GM23338 (cell line): ENCODE results near the gene GRK5. TPM values are rescaled to one million over a fixed set of nuclear protein-coding genes. Genes with fewer than 3 reads are reported as not detected.

Source experiments
- ATAC-seq: fragments of 200-7000 bp; cut with Tn5 transposase; 3 replicates; pipeline ENCODE4 v1.9.1; 2020
- DNase-seq: peaks from one replicate; pipeline ENCODE4 v3.0.0-alpha.2; 2015; ENCODE audit warnings: low spot score
- H2AFZ ChIP-seq: fragments of 200-600 bp; sonication (generic); 2 replicates; pipeline ENCODE4 v1.8.0; 2016; ENCODE audit warnings: antibody characterized with exemption, mild to moderate bottlenecking, moderate library complexity
- H3F3A ChIP-seq: fragments of 200-600 bp; sonication (generic); replicated peaks from 2 replicates; pipeline ENCODE4 v1.8.0; 2017; ENCODE audit warnings: antibody characterized with exemption, mixed run types, low read depth
- H3K27ac ChIP-seq: fragments of 200-600 bp; sonication (generic); 2 replicates; pipeline ENCODE4 v1.6.1; 2016; ENCODE audit warnings: low read depth
- H3K27me3 ChIP-seq: fragments of 200-600 bp; sonication (generic); 2 replicates; pipeline ENCODE4 v1.8.0; 2016; ENCODE audit warnings: mild to moderate bottlenecking, mixed run types, moderate library complexity; ENCODE audit not compliant: insufficient read depth
- H3K36me3 ChIP-seq: fragments of 200-600 bp; sonication (generic); 2 replicates; pipeline ENCODE4 v1.8.0; 2016; ENCODE audit warnings: mild to moderate bottlenecking; ENCODE audit not compliant: insufficient read depth
- H3K4me1 ChIP-seq: fragments of 200-600 bp; sonication (generic); 2 replicates; pipeline ENCODE4 v1.8.0; 2016; ENCODE audit warnings: mild to moderate bottlenecking, moderate library complexity; ENCODE audit not compliant: insufficient read depth
- H3K4me2 ChIP-seq: fragments of 200-600 bp; sonication (generic); 2 replicates; pipeline ENCODE4 v1.7.1; 2017; ENCODE audit warnings: mixed run types
- H3K4me3 ChIP-seq: fragments of 200-600 bp; sonication (generic); 2 replicates; pipeline ENCODE4 v1.6.1; 2016; ENCODE audit warnings: mixed run types
- H3K79me2 ChIP-seq: fragments of 200-600 bp; sonication (generic); replicated peaks from 2 replicates; pipeline ENCODE4 v1.8.0; 2017; ENCODE audit warnings: mild to moderate bottlenecking; ENCODE audit not compliant: insufficient read depth
- H3K9me2 ChIP-seq: fragments of 200-600 bp; sonication (generic); 2 replicates; pipeline ENCODE4 v1.8.0; 2017; ENCODE audit not compliant: insufficient read depth
- H4K20me1 ChIP-seq: fragments of 200-600 bp; sonication (generic); replicated peaks from 2 replicates; pipeline ENCODE4 v1.8.0; 2017; ENCODE audit warnings: mild to moderate bottlenecking; ENCODE audit not compliant: insufficient read depth
- H3K27ac Mint-ChIP-seq: 2 replicates; pipeline ENCODE4 v1.8.0; 2020; ENCODE audit warnings: inconsistent platforms, mild to moderate bottlenecking, moderate library complexity, mixed read lengths
- H3K27me3 Mint-ChIP-seq: 3 replicates; pipeline ENCODE4 v1.8.0; 2022; ENCODE audit warnings: low read depth, mild to moderate bottlenecking, moderate library complexity, mixed read lengths, inconsistent platforms; ENCODE audit not compliant: insufficient read depth, poor library complexity
- H3K36me3 Mint-ChIP-seq: 3 replicates; pipeline ENCODE4 v1.8.0; 2021; ENCODE audit warnings: low read depth, mild to moderate bottlenecking, inconsistent platforms, moderate library complexity, mixed read lengths
- H3K4me1 Mint-ChIP-seq: 3 replicates; pipeline ENCODE4 v1.8.0; 2020; ENCODE audit warnings: mild to moderate bottlenecking, inconsistent platforms, mixed read lengths
- H3K4me3 Mint-ChIP-seq: 3 replicates; pipeline ENCODE4 v1.8.0; 2021; ENCODE audit warnings: moderate library complexity, mild to moderate bottlenecking, inconsistent platforms, mixed read lengths
- H3K9me3 Mint-ChIP-seq: 3 replicates; pipeline ENCODE4 v1.8.0; 2020; ENCODE audit warnings: moderate library complexity, mild to moderate bottlenecking, inconsistent platforms, mixed read lengths
- CREB1 ChIP-seq: fragments of 250-450 bp; sonication (Bioruptor Pico); IDR thresholded peaks from 2 replicates; pipeline ENCODE4 v1.5.0; 2020; ENCODE audit warnings: low read depth, mild to moderate bottlenecking, moderate library complexity
- EZH2phosphoT487 ChIP-seq: fragments of 200-600 bp; sonication (generic); IDR thresholded peaks from one replicate; pipeline ENCODE4 v1.8.1; 2018; ENCODE audit warnings: antibody characterized with exemption; ENCODE audit not compliant: unreplicated experiment
- NANOG ChIP-seq: IDR thresholded peaks from 2 replicates; pipeline ENCODE4 v1.6.1; 2016; ENCODE audit warnings: antibody characterized with exemption, borderline replicate concordance
- POLR2AphosphoS5 ChIP-seq: IDR thresholded peaks from 2 replicates; pipeline ENCODE4 v1.6.1; 2016; ENCODE audit warnings: antibody characterized with exemption, low read depth
- ZNF114 ChIP-seq: fragments of 250-450 bp; sonication (Bioruptor Pico); IDR thresholded peaks from 2 replicates; pipeline ENCODE4 v1.5.0; 2020; ENCODE audit warnings: mild to moderate bottlenecking, moderate library complexity
- polyA plus RNA-seq: library from polyadenylated mRNA; unstranded; fragments of >200 nt; fragmentation: Nextera tagmentation; extraction: Ambion mirVana; gene quantifications from 2 replicates; pipeline ENCODE4 v1.2.1, GENCODE V29; 2016
- total RNA-seq: library from RNA; depleted of rRNA; stranded (reverse); fragments of >200 nt; shearing (Covaris generic); gene quantifications from 2 replicates; pipeline ENCODE4 v1.2.3, GENCODE V29; 2014
- TF ChIP-seq, protein P1 (sequence below): fragments of 250-450 bp; sonication (Bioruptor Pico); IDR thresholded peaks from 2 replicates; pipeline ENCODE4 v1.5.0; 2020; ENCODE audit warnings: mild to moderate bottlenecking, moderate library complexity
- TF ChIP-seq, protein P2 (sequence below), 2 experiments: fragments of 200-600 bp in 1 of 2; sonication (generic) in 1 of 2; conservative IDR thresholded peaks; 2 replicates each; pipeline versions ENCODE4 v1.5.1 to v1.6.1; 2016 to 2017; ENCODE audit warnings: antibody characterized with exemption in 2 of 2, low read depth in 2 of 2, mild to moderate bottlenecking in 2 of 2, moderate library complexity in 1 of 2
- TF ChIP-seq, protein P3 (sequence below): IDR thresholded peaks from 2 replicates; pipeline ENCODE4 v1.6.1; 2016; ENCODE audit warnings: antibody characterized with exemption

GRK5 gene
- total and polyA plus RNA-seq, 2 experiments from 2014 or later: 0.53 to 2.0 TPM

DNA sequence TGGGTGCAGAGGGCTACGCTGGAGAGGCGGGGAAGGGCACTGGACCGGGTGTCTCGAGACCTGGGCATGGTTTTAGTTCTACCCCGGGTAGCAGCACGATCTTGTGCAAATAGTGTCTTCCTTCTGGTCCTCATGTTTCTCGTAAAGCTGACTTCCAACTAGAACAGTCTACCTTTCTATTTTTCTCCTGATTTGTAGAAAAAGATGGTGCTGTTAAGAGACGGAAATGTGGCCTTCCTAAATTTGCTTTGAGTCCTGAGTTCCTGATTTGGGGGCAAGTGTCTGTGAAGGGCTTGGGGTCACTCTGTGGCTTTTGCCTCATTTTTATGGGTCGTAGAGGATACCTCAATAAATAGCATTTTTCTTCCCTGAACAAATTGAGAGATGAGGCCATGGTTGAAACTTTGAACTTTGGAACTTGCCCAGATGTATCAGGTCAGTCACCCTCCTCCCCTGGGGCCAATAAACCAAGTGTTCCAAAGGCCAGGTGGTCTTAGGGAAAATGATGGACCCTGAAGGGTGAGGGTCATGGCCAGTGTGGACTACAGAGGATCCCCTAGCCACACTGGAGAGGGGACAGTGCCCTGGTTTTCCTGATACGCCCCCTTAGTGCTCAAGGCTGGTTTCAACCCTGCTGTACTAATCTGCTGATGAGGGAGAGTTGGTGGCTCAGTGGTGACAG is 45.2 kb downstream of the GRK5 start (continued):
- TF ChIP-seq, protein P1, sequence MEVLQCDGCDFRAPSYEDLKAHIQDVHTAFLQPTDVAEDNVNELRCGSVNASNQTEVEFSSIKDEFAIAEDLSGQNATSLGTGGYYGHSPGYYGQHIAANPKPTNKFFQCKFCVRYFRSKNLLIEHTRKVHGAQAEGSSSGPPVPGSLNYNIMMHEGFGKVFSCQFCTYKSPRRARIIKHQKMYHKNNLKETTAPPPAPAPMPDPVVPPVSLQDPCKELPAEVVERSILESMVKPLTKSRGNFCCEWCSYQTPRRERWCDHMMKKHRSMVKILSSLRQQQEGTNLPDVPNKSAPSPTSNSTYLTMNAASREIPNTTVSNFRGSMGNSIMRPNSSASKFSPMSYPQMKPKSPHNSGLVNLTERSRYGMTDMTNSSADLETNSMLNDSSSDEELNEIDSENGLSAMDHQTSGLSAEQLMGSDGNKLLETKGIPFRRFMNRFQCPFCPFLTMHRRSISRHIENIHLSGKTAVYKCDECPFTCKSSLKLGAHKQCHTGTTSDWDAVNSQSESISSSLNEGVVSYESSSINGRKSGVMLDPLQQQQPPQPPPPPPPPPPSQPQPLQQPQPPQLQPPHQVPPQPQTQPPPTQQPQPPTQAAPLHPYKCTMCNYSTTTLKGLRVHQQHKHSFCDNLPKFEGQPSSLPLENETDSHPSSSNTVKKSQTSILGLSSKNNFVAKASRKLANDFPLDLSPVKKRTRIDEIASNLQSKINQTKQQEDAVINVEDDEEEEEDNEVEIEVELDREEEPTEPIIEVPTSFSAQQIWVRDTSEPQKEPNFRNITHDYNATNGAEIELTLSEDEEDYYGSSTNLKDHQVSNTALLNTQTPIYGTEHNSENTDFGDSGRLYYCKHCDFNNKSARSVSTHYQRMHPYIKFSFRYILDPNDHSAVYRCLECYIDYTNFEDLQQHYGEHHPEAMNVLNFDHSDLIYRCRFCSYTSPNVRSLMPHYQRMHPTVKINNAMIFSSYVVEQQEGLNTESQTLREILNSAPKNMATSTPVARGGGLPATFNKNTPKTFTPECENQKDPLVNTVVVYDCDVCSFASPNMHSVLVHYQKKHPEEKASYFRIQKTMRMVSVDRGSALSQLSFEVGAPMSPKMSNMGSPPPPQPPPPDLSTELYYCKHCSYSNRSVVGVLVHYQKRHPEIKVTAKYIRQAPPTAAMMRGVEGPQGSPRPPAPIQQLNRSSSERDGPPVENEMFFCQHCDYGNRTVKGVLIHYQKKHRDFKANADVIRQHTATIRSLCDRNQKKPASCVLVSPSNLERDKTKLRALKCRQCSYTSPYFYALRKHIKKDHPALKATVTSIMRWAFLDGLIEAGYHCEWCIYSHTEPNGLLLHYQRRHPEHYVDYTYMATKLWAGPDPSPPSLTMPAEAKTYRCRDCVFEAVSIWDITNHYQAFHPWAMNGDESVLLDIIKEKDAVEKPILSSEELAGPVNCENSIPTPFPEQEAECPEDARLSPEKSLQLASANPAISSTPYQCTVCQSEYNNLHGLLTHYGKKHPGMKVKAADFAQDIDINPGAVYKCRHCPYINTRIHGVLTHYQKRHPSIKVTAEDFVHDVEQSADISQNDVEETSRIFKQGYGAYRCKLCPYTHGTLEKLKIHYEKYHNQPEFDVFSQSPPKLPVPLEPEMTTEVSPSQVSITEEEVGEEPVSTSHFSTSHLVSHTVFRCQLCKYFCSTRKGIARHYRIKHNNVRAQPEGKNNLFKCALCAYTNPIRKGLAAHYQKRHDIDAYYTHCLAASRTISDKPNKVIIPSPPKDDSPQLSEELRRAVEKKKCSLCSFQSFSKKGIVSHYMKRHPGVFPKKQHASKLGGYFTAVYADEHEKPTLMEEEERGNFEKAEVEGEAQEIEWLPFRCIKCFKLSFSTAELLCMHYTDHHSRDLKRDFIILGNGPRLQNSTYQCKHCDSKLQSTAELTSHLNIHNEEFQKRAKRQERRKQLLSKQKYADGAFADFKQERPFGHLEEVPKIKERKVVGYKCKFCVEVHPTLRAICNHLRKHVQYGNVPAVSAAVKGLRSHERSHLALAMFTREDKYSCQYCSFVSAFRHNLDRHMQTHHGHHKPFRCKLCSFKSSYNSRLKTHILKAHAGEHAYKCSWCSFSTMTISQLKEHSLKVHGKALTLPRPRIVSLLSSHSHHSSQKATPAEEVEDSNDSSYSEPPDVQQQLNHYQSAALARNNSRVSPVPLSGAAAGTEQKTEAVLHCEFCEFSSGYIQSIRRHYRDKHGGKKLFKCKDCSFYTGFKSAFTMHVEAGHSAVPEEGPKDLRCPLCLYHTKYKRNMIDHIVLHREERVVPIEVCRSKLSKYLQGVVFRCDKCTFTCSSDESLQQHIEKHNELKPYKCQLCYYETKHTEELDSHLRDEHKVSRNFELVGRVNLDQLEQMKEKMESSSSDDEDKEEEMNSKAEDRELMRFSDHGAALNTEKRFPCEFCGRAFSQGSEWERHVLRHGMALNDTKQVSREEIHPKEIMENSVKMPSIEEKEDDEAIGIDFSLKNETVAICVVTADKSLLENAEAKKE (CRISPR knock-in tag): no peak
- TF ChIP-seq NANOG (no peak), CREB1 (CRISPR knock-in tag) (no peak), POLR2AphosphoS5 (no peak), EZH2phosphoT487 (no peak)

DNA sequence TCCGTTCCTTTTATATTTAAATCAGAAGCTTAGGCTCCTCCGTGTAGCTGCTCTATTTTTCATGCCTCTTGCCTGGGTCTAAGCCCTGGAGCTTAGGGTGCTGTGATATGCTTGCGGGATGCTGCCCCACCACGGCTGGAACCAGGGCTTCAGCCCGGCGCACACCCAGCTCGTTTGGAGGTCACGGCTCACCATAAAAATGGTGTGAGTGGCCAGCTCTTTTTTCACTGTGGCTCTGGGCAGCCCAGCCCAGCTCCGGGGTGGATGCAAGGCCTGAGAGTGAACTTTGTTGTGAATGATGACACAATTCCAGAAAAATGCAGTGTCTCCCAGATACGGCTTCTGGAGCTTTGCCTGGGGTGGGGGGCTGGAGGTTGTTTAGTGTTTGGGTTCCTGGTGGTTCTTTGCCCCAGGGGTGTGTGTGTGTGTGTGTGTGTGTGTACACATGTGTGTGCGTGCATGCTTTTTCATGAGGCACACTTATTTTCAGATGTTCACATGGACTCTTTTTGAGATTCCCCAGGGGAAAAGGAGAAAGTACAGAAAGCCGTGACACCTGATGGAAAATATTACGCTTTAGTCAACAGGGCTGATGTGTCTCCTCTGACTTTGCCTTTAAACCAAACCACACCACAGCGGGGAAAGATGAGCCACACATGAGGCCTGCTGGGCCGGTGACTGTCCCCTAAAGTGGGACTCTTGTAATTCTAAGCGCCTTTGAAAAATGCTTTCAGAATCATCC is 46.2 kb downstream of the GRK5 start:
- Histone ChIP-seq H3K36me3 (no peaks in the 10 kb centered on the region), H3F3A (peaks cover 4% of the 10 kb centered on the region; the same call in 1 of the 2 replicates), H3K27me3 (peaks cover 7% of the 10 kb centered on the region; the same call in 1 of the 2 replicates), H3K4me2 (peak overlapping the region; percentile 49; the same call in 1 of the 2 replicates), H4K20me1 (no peaks in the 10 kb centered on the region; the same call in 1 of the 2 replicates), H3K4me3 (no peak overlapping the region), H2AFZ (no peak overlapping the region), H3K4me1 (peaks cover 7% of the 10 kb centered on the region), H3K27ac (no peak overlapping the region), H3K9me2 (no peaks in the 10 kb centered on the region), H3K79me2 (no peaks in the 10 kb centered on the region)
- Mint-ChIP-seq H3K36me3 (no peaks in the 10 kb centered on the region), H3K27me3 (peaks cover 26% of the 10 kb centered on the region), H3K27ac (no peak overlapping the region), H3K4me3 (no peak overlapping the region; the same call in 2 of the 3 replicates), H3K9me3 (peaks cover 4% of the 10 kb centered on the region; the same call in 2 of the 3 replicates), H3K4me1 (peaks cover 34% of the 10 kb centered on the region)
- ATAC-seq (peak; percentile 79), DNase-seq (peak; percentile 25)
- TF ChIP-seq, protein P2, sequence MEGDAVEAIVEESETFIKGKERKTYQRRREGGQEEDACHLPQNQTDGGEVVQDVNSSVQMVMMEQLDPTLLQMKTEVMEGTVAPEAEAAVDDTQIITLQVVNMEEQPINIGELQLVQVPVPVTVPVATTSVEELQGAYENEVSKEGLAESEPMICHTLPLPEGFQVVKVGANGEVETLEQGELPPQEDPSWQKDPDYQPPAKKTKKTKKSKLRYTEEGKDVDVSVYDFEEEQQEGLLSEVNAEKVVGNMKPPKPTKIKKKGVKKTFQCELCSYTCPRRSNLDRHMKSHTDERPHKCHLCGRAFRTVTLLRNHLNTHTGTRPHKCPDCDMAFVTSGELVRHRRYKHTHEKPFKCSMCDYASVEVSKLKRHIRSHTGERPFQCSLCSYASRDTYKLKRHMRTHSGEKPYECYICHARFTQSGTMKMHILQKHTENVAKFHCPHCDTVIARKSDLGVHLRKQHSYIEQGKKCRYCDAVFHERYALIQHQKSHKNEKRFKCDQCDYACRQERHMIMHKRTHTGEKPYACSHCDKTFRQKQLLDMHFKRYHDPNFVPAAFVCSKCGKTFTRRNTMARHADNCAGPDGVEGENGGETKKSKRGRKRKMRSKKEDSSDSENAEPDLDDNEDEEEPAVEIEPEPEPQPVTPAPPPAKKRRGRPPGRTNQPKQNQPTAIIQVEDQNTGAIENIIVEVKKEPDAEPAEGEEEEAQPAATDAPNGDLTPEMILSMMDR (conservative IDR thresholded peaks at IDR 0.05; ENCODE audit: low read depth in 2 of 2): no peak
- TF ChIP-seq EZH2phosphoT487 (no peak), ZNF114 (CRISPR knock-in tag) (no peak), CREB1 (CRISPR knock-in tag) (no peak)
- TF ChIP-seq, protein P3, sequence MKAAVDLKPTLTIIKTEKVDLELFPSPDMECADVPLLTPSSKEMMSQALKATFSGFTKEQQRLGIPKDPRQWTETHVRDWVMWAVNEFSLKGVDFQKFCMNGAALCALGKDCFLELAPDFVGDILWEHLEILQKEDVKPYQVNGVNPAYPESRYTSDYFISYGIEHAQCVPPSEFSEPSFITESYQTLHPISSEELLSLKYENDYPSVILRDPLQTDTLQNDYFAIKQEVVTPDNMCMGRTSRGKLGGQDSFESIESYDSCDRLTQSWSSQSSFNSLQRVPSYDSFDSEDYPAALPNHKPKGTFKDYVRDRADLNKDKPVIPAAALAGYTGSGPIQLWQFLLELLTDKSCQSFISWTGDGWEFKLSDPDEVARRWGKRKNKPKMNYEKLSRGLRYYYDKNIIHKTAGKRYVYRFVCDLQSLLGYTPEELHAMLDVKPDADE: no peak
